H9 (cell line): ENCODE data around the gene TBXA2R. TPM values are rescaled to one million over a fixed set of nuclear protein-coding genes. Genes with fewer than 3 reads are reported as not detected.

ENCODE experiments used
- DNase-seq: peaks from one replicate; pipeline ENCODE4 v3.0.0-alpha.2; 2017
- H2AFZ ChIP-seq: one replicate; pipeline ENCODE4 v1.6.1; 2013; ENCODE audit warnings: mild to moderate bottlenecking, low read length, control low read depth, moderate library complexity
- H2AK5ac ChIP-seq: 2 replicates; pipeline ENCODE4 v1.6.1; 2013; ENCODE audit warnings: low read length, control low read depth, mixed read lengths; ENCODE audit not compliant: insufficient read length
- H2BK120ac ChIP-seq: one replicate; pipeline ENCODE4 v1.6.1; 2013; ENCODE audit warnings: low read depth, mild to moderate bottlenecking, low read length, control low read depth, inconsistent platforms; ENCODE audit not compliant: poor library complexity, severe bottlenecking
- H2BK12ac ChIP-seq: 2 replicates; pipeline ENCODE4 v1.6.1; 2013; ENCODE audit warnings: low read length, control low read depth, mixed read lengths, low read depth; ENCODE audit not compliant: insufficient read length
- H2BK15ac ChIP-seq: 2 replicates; pipeline ENCODE4 v1.6.1; 2013; ENCODE audit warnings: low read depth, low read length, control low read depth
- H2BK20ac ChIP-seq: one replicate; pipeline ENCODE4 v1.6.1; 2013; ENCODE audit warnings: low read depth, mild to moderate bottlenecking, low read length, control low read depth, inconsistent platforms; ENCODE audit not compliant: poor library complexity, severe bottlenecking
- H2BK5ac ChIP-seq: 2 replicates; pipeline ENCODE4 v1.6.1; 2013; ENCODE audit warnings: low read length, control low read depth, mixed read lengths; ENCODE audit not compliant: insufficient read length
- H3K14ac ChIP-seq: 2 replicates; pipeline ENCODE4 v1.6.1; 2013; ENCODE audit warnings: low read length, control low read depth; ENCODE audit not compliant: insufficient read depth
- H3K18ac ChIP-seq: 2 replicates; pipeline ENCODE4 v1.6.1; 2013; ENCODE audit warnings: low read depth, mild to moderate bottlenecking, mixed read lengths, low read length, control low read depth; ENCODE audit not compliant: insufficient read length
- H3K23ac ChIP-seq: 2 replicates; pipeline ENCODE4 v1.6.1; 2013; ENCODE audit warnings: low read length, control low read depth, mixed read lengths, low read depth; ENCODE audit not compliant: insufficient read length
- H3K23me2 ChIP-seq: 2 replicates; pipeline ENCODE4 v1.6.1; 2013; ENCODE audit warnings: low read depth, mild to moderate bottlenecking, mixed read lengths, low read length, control low read depth; ENCODE audit not compliant: insufficient read length, poor library complexity, severe bottlenecking
- H3K27ac ChIP-seq: 2 replicates; pipeline ENCODE4 v1.5.1; 2013; ENCODE audit warnings: low read length, control low read depth, mixed read lengths, low read depth; ENCODE audit not compliant: insufficient read length
- H3K27me3 ChIP-seq: 2 replicates; pipeline ENCODE4 v1.6.1; 2013; ENCODE audit warnings: low read length, control low read depth, inconsistent platforms; ENCODE audit not compliant: insufficient read depth
- H3K4ac ChIP-seq: 2 replicates; pipeline ENCODE4 v1.6.1; 2013; ENCODE audit warnings: low read depth, mild to moderate bottlenecking, control low read depth, inconsistent platforms, low read length, moderate library complexity
- H3K4me1 ChIP-seq: 2 replicates; pipeline ENCODE4 v1.6.1; 2013; ENCODE audit warnings: low read length, control low read depth, inconsistent platforms; ENCODE audit not compliant: insufficient read depth
- H3K4me2 ChIP-seq: 2 replicates; pipeline ENCODE4 v1.6.1; 2013; ENCODE audit warnings: low read length, control low read depth, mixed read lengths; ENCODE audit not compliant: insufficient read length, insufficient read depth
- H3K56ac ChIP-seq: 2 replicates; pipeline ENCODE4 v1.6.1; 2013; ENCODE audit warnings: low read depth, mild to moderate bottlenecking, mixed read lengths, low read length, control low read depth; ENCODE audit not compliant: insufficient read length
- H3K79me1 ChIP-seq: 2 replicates; pipeline ENCODE4 v1.6.1; 2013; ENCODE audit warnings: low read depth, mild to moderate bottlenecking, moderate library complexity, low read length, control low read depth, inconsistent platforms; ENCODE audit not compliant: insufficient read depth, poor library complexity, severe bottlenecking
- H3K79me2 ChIP-seq: 2 replicates; pipeline ENCODE4 v1.6.1; 2013; ENCODE audit warnings: low read length, control low read depth, inconsistent platforms; ENCODE audit not compliant: insufficient read depth
- H3K9ac ChIP-seq: 2 replicates; pipeline ENCODE4 v1.6.1; 2013; ENCODE audit warnings: low read length, control low read depth, mixed read lengths; ENCODE audit not compliant: insufficient read length; ENCODE audit errors: extremely low read depth
- H3K9me3 ChIP-seq: one replicate; pipeline ENCODE4 v1.6.1; 2013; ENCODE audit warnings: low read depth, low read length, inconsistent platforms; ENCODE audit not compliant: control insufficient read depth
- H3T11ph ChIP-seq: one replicate; pipeline ENCODE4 v1.6.1; 2013; ENCODE audit warnings: mild to moderate bottlenecking, low read length, control low read depth, inconsistent platforms
- H4K20me1 ChIP-seq: one replicate; pipeline ENCODE4 v1.6.1; 2013; ENCODE audit not compliant: control insufficient read depth, insufficient read length, insufficient read depth
- H4K5ac ChIP-seq: 2 replicates; pipeline ENCODE4 v1.6.1; 2013; ENCODE audit warnings: low read depth, mild to moderate bottlenecking, mixed read lengths, low read length, control low read depth; ENCODE audit not compliant: insufficient read length
- H4K8ac ChIP-seq: replicated peaks from 2 replicates; pipeline ENCODE4 v1.6.1; 2013; ENCODE audit warnings: low read length, control low read depth, mixed read lengths, low read depth; ENCODE audit not compliant: insufficient read length
- H4K91ac ChIP-seq: 2 replicates; pipeline ENCODE4 v1.6.1; 2013; ENCODE audit warnings: low read depth, mild to moderate bottlenecking, moderate library complexity, mixed read lengths, low read length, control low read depth; ENCODE audit not compliant: insufficient read length
- H3K27ac Mint-ChIP-seq, 3 experiments: 2 replicates in 2 of 3; 3 replicates in 1 of 3; pipeline ENCODE4 v1.8.0; 2020 to 2021; ENCODE audit warnings: mixed read lengths in 3 of 3, mild to moderate bottlenecking in 1 of 3, moderate library complexity in 1 of 3
- H3K27me3 Mint-ChIP-seq: 2 replicates; pipeline ENCODE4 v1.8.0; 2021; ENCODE audit warnings: low read depth, mild to moderate bottlenecking, moderate library complexity, mixed read lengths
- H3K36me3 Mint-ChIP-seq, 3 experiments: 2 replicates in 2 of 3; 3 replicates in 1 of 3; pipeline ENCODE4 v1.8.0; 2020 to 2021; ENCODE audit warnings: low read depth in 3 of 3, mixed read lengths in 3 of 3; ENCODE audit not compliant: insufficient read depth in 1 of 3
- H3K4me1 Mint-ChIP-seq, 2 experiments: 2 replicates each; pipeline ENCODE4 v1.8.0; 2020; ENCODE audit warnings: mixed read lengths in 2 of 2
- H3K4me3 Mint-ChIP-seq, 2 experiments: 2 replicates in 1 of 2; 3 replicates in 1 of 2; pipeline ENCODE4 v1.8.0; 2020 to 2021; ENCODE audit warnings: mild to moderate bottlenecking in 2 of 2, mixed read lengths in 2 of 2, moderate library complexity in 1 of 2
- H3K9me3 Mint-ChIP-seq, 2 experiments: 2 replicates in 1 of 2; 3 replicates in 1 of 2; pipeline ENCODE4 v1.8.0; 2020; ENCODE audit warnings: mild to moderate bottlenecking in 2 of 2, mixed read lengths in 2 of 2, moderate library complexity in 1 of 2
- CTCF ChIP-seq: fragments of 200-600 bp; sonication (generic); conservative IDR thresholded peaks from 3 replicates; pipeline ENCODE4 v1.8.0; 2021; ENCODE audit warnings: antibody characterized with exemption, mild to moderate bottlenecking
- WGBS: extraction: QIAGEN DNeasy Blood & Tissue Kit; methylation state at CpG from one replicate; pipeline ENCODE4 v1.1.7; 2013; ENCODE audit warnings: missing lambda C conversion rate, low lambda C conversion rate, mixed read lengths; ENCODE audit not compliant: insufficient read length; ENCODE audit errors: extremely low coverage; 5-methylcytosine and 5-hydroxymethylcytosine counted together
- total RNA-seq: library from RNA; stranded (reverse); gene quantifications from 2 replicates; pipeline ENCODE4 v1.2.1, GENCODE V29; 2021

Gene TBXA2R
- total RNA-seq, 1 experiment from 2014 or later = 0.63 TPM

GRCh38 chr19:3572132-3572854 is 34.4 kb downstream of the TBXA2R start:
- Histone ChIP-seq H3K9me3 (no peaks in the 10 kb centered on the region), H3K79me1 (no peaks in the 10 kb centered on the region), H4K91ac (no peak overlapping the region), H2BK120ac (no peak overlapping the region), H3T11ph (no peak overlapping the region), H2BK5ac (no peak overlapping the region), H4K5ac (no peak overlapping the region), H2AFZ (no peak overlapping the region), H2BK20ac (no peak overlapping the region), H3K4ac (no peak overlapping the region), H3K4me2 (peak overlapping the region; percentile 66), H4K8ac (no peak overlapping the region), H2BK15ac (no peak overlapping the region), H3K18ac (no peak overlapping the region), H2AK5ac (no peak overlapping the region), H3K4me1 (no peaks in the 10 kb centered on the region), H3K56ac (no peak overlapping the region), H3K27ac (no peak overlapping the region), H3K23me2 (peaks cover 6% of the 10 kb centered on the region), H3K9ac (no peak overlapping the region), H2BK12ac (no peak overlapping the region), H3K23ac (no peak overlapping the region), H4K20me1 (no peaks in the 10 kb centered on the region), H3K14ac (no peak overlapping the region), H3K27me3 (no peaks in the 10 kb centered on the region), H3K79me2 (no peaks in the 10 kb centered on the region)
- peak overlapping the region; percentile 73 to 79 for H3K4me3 Mint-ChIP-seq
- peaks cover 13 to 24% of the 10 kb centered on the region in 2 experiments for H3K4me1 Mint-ChIP-seq
- H3K36me3 Mint-ChIP-seq = peaks cover 8 to 10% (median 9%) of the 10 kb centered on the region in 3 experiments
- H3K27me3 Mint-ChIP-seq = peaks cover 6% of the 10 kb centered on the region
- no peaks in the 10 kb centered on the region; a peak in 1 of 5 replicates for H3K9me3 Mint-ChIP-seq
- TF ChIP-seq CTCF = no peak
- no CpG with 5 or more reads among the region's 48 CpGs for WGBS
- peak; percentile 100 for DNase-seq
- peak overlapping the region in 1 of 3 experiments; percentile 31; a peak in 1 of 7 replicates for H3K27ac Mint-ChIP-seq
